Fibroblast of villous mesenchyme (primary cell): ENCODE data around the gene TAAR1. TPM values are rescaled to one million over a fixed set of nuclear protein-coding genes. Genes with fewer than 3 reads are reported as not detected.
"Not testable (repeated sequence)": the region's sequence is repeated elsewhere in the genome, so short reads cannot be mapped to it uniquely, and the experiment has no call there.

ENCODE experiments used
- DNase-seq: peaks from one replicate; pipeline ENCODE4 v3.0.0-alpha.2; 2010; ENCODE audit warnings: low read depth
- H3K4me3 ChIP-seq: 2 replicates; pipeline ENCODE4 v1.5.1; 2011; ENCODE audit warnings: low read depth, mild to moderate bottlenecking, low read length
- total RNA-seq: library from RNA; depleted of rRNA; stranded (reverse); fragments of >200 nt; gene quantifications from 2 replicates; pipeline ENCODE4 v1.2.3, GENCODE V29; 2012
- TF ChIP-seq, protein P1 (sequence below): IDR thresholded peaks from 2 replicates; pipeline ENCODE4 v1.5.1; 2012; ENCODE audit warnings: low read depth, mild to moderate bottlenecking, low read length; ENCODE audit not compliant: insufficient read depth

Gene TAAR1
- total RNA-seq, 1 donor = not detected

DNA sequence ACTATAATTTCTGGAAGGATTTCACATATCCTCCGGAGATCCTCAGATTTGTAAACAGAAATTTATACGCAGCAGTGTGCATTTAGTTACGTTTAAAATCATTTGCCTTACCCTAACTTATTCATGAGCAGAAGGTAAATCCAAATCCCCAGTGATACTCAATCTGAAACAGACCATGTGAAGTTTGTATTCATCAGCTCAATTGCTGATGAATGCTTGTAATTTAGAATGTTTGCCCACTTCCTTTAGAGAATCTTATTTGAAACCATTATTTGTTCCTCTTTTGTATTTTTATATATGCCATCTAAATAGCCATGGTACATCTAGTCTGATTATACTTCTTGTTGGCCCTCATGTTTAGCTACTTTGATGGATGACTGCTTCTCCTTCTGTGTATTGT is 15.4 kb downstream of the TAAR1 start:
- no peak overlapping the region for H3K4me3 ChIP-seq
- DNase-seq = no peak
- TF ChIP-seq, protein P1, sequence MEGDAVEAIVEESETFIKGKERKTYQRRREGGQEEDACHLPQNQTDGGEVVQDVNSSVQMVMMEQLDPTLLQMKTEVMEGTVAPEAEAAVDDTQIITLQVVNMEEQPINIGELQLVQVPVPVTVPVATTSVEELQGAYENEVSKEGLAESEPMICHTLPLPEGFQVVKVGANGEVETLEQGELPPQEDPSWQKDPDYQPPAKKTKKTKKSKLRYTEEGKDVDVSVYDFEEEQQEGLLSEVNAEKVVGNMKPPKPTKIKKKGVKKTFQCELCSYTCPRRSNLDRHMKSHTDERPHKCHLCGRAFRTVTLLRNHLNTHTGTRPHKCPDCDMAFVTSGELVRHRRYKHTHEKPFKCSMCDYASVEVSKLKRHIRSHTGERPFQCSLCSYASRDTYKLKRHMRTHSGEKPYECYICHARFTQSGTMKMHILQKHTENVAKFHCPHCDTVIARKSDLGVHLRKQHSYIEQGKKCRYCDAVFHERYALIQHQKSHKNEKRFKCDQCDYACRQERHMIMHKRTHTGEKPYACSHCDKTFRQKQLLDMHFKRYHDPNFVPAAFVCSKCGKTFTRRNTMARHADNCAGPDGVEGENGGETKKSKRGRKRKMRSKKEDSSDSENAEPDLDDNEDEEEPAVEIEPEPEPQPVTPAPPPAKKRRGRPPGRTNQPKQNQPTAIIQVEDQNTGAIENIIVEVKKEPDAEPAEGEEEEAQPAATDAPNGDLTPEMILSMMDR = no peak

DNA sequence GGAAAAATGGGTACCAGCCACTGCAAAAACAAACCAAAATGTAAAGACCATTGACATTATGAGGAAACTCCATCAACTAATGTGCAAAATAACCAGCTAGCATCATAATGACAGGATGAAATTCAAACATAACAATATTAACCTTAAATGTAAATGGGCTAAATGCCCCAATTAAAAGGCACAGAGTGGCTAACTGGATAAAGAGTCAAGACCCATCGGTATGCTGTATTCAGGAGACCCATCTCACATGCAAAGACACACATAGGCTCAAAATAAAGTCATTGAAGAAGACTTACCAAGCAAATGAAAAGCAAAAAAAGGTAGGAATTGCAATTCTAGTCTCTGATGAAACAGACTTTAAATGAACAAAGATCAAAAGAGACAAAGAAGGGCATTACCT is 21.8 kb downstream of the TAAR1 start:
- H3K4me3 ChIP-seq, DNase-seq: not testable (repeated sequence)

DNA sequence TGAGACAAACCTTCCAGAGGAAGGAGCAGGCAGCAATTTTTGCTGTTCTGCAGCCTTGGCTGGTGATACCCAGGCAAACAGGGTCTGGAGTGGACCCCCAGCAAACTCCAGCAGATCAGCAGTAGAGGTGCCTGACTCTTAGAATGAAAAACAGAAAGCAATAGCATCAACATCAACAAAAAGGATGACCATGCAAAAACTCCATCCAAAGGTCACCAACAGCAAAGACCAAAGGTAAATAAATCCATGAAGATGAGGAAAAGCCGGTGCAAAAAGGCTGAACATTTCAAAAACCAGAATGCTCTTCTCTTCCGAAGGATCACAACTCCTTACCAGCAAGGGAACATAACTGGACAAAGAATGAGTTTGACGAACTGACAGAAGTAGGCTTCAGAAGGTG is 23.1 kb downstream of the TAAR1 start:
- not testable (repeated sequence) for H3K4me3 ChIP-seq, DNase-seq

DNA sequence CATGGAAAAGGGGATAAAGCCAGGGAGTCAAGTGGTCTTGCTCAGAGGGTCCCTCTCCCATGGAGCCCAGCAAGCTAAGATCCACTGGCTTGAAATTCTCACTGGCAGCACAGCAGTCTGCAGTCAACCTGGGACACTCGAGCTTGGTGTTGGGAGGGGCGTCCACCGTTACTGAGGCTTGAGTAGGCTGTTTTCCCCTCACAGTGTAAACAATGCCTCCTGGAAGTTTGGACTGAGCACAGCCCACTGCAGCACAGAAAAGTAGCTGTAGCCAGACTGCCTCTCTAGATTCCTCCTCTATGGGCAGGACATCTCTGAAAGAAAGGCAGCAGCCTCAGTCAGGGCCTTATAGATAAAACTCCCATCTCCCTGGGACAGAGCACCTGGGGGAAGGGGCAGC is 23.7 kb downstream of the TAAR1 start:
- not testable (repeated sequence) for H3K4me3 ChIP-seq, DNase-seq

DNA sequence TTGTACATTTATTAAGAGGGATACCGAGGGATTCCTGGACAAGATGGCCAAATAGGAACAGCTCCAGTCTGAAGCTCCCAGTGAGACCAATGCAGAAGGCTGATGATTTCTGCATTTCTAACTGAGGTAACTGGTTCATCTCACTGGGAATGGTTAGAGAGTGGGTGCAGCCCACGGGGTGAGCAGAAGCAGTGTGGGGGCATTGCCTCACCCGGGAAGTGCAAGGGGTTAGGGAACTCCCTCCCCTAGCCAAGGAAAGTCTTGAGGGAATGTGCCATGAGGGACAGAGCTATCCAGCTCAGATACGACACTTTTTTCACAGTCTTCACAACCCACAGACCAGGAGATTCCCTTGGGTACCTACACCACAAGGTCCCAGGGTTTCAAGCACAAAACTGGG is 24.2 kb downstream of the TAAR1 start:
- TF ChIP-seq, protein P1 = no peak
- DNase-seq = no peak
- no peak overlapping the region for H3K4me3 ChIP-seq

DNA sequence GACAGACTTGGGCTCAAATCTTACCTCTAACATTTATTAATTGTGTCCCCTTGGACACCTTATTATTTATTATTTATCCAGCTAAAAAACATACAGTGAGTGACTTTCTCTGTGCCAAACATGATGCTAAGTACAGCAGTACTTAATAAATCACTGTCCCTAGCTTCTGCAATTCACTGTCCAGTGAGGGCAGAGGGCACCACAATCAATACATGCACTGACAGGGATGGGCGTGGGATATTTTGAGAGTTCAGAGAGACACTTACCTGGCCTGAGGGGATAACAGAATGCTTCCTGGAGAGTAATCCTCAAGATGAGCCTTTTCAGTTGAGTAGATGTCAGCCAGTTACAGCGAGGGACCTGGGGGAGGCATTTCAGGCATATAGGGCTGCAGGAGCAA is 25.6 kb downstream of the TAAR1 start:
- no peak for DNase-seq
- H3K4me3 ChIP-seq = no peak overlapping the region
- TF ChIP-seq, protein P1 = no peak

DNA sequence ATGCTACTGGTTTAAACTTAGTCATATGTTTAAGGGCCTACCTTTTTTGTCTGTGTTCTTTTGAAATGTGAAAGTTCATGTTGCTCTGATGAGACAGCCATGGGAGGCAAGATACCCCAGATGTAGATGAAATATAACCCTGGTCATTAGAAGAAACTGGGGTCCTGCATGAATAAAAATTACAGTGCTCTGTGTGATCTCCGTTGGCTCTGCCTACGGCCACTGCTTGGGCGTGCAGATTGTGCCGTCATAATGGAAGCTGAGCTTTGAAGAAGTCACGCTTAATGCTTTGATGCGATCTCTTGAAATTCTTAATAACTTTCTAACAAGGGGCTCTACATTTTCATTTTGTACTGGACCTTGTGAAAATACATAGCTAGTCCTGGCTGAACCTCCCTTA is 34.8 kb downstream of the TAAR1 start, which contains the start of gene TAAR2:
Gene TAAR2, minus strand, starts transcription at position 101 of the 400 bp plus-strand sequence. Its CDS starts 0 bp downstream, at position 101.
- no peak within 1 kb of the TSS for H3K4me3 ChIP-seq
- TF ChIP-seq, protein P1 = no peak
- no peak for DNase-seq

DNA sequence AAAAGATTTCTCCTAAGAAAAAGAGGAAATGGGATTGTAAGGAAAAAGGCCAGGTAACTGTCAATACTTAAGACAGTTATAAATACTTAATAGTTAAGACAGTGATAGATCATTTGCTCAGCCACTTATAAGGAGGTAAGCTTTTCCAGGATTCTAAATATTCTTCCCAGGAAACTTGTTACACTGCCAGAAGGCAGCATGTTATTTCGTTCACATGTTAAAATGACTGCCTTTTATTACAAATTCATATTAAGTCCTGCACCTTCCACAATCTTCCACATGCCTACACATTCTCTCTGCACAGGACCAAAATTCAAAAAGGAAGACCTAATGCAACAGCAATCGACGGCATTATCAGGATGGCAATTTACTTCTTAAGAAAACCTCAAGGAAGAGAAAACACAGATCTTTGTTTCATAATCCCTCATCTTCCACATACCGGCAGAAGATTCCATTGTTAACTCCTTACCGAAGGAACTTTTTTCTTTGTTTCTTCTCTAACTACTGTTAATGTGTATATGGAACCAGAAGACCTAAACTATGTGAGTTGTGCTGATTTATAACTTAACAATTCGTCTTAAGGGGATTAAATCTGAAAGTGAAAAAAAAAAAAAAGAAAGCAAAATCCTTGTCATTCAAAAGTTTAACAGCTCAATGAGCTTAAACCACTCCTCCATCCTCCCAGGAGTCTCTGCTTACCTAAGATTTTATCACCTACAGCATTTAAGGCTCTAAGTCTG is 35.7 kb downstream of the TAAR1 start:
- TF ChIP-seq, protein P1 = no peak
- no peak for DNase-seq

More for the DNA sequence above, 35.7 kb downstream of the TAAR1 start:
- no peak overlapping the region for H3K4me3 ChIP-seq
